Hepatocyte (in vitro differentiated cells): Measurements from ENCODE around the gene CELA3A. TPM values are rescaled to one million over a fixed set of nuclear protein-coding genes. Genes with fewer than 3 reads are reported as not detected.

ENCODE experiments used
- DNase-seq: peaks from one replicate; pipeline ENCODE4 v3.0.0-alpha.2; 2016; ENCODE audit warnings: low spot score
- H2AFZ ChIP-seq: fragments of 200-600 bp; sonication (generic); 2 replicates; pipeline ENCODE4 v1.6.0; 2016; ENCODE audit warnings: antibody characterized with exemption, mild to moderate bottlenecking
- H3K27ac ChIP-seq: fragments of 200-600 bp; sonication (generic); 2 replicates; pipeline ENCODE4 v1.5.1; 2016; ENCODE audit warnings: mild to moderate bottlenecking
- H3K27me3 ChIP-seq: fragments of 200-600 bp; sonication (generic); 2 replicates; pipeline ENCODE4 v1.6.1; 2016
- H3K36me3 ChIP-seq: fragments of 200-600 bp; sonication (generic); replicated peaks from 2 replicates; pipeline ENCODE4 v1.5.1; 2016; ENCODE audit warnings: low read depth; ENCODE audit not compliant: insufficient read depth
- H3K4me1 ChIP-seq: fragments of 200-600 bp; sonication (generic); 2 replicates; pipeline ENCODE4 v1.5.1; 2016; ENCODE audit warnings: mild to moderate bottlenecking, moderate library complexity; ENCODE audit not compliant: insufficient read depth
- H3K4me2 ChIP-seq: fragments of 200-600 bp; sonication (generic); 2 replicates; pipeline ENCODE4 v1.6.0; 2016
- H3K4me3 ChIP-seq: fragments of 200-600 bp; sonication (generic); 2 replicates; pipeline ENCODE4 v1.5.1; 2016; ENCODE audit warnings: mild to moderate bottlenecking
- H3K79me2 ChIP-seq: fragments of 200-600 bp; sonication (generic); 2 replicates; pipeline ENCODE4 v1.6.0; 2017; ENCODE audit warnings: mild to moderate bottlenecking
- H3K9me2 ChIP-seq: fragments of 200-600 bp; sonication (generic); replicated peaks from 2 replicates; pipeline ENCODE4 v1.6.0; 2017; ENCODE audit warnings: mild to moderate bottlenecking; ENCODE audit not compliant: insufficient read depth
- H3K9me3 ChIP-seq: fragments of 200-600 bp; sonication (generic); 2 replicates; pipeline ENCODE4 v1.5.1; 2016; ENCODE audit warnings: low read depth, mild to moderate bottlenecking
- H4K20me1 ChIP-seq: fragments of 200-600 bp; sonication (generic); 2 replicates; pipeline ENCODE4 v1.6.0; 2016; ENCODE audit warnings: mild to moderate bottlenecking; ENCODE audit not compliant: insufficient read depth, poor library complexity, severe bottlenecking
- EZH2 ChIP-seq: fragments of 200-600 bp; sonication (generic); IDR thresholded peaks from 2 replicates; pipeline ENCODE4 v1.6.1; 2016; ENCODE audit warnings: antibody characterized with exemption, mild to moderate bottlenecking, borderline replicate concordance
- EZH2phosphoT487 ChIP-seq: fragments of 200-600 bp; sonication (generic); IDR thresholded peaks from one replicate; pipeline ENCODE4 v1.6.1; 2018; ENCODE audit warnings: antibody characterized with exemption, mild to moderate bottlenecking, low read depth, moderate library complexity; ENCODE audit not compliant: unreplicated experiment, severe bottlenecking
- WGBS: methylation state at CpG from one replicate; pipeline ENCODE4 v1.1.6; 2016; ENCODE audit warnings: low lambda C conversion rate; ENCODE audit errors: missing lambda C conversion rate; 5-methylcytosine and 5-hydroxymethylcytosine counted together
- polyA plus RNA-seq: library from polyadenylated mRNA; unstranded; fragments of >200 nt; fragmentation: Nextera tagmentation; extraction: Ambion mirVana; gene quantifications from 2 replicates; pipeline ENCODE4 v1.2.1, GENCODE V29; 2016
- total RNA-seq: library from RNA; depleted of rRNA; stranded (reverse); fragments of >200 nt; gene quantifications from 2 replicates; pipeline ENCODE4 v1.2.3, GENCODE V29; 2014
- TF ChIP-seq, protein P1 (sequence below): fragments of 200-600 bp; sonication (generic); IDR thresholded peaks from 2 replicates; pipeline ENCODE4 v1.5.1; 2016; ENCODE audit warnings: antibody characterized with exemption, mild to moderate bottlenecking; ENCODE audit not compliant: poor library complexity

The CELA3A gene
- total and polyA plus RNA-seq, 2 experiments from 2014 or later: 0.68 to 2.2 TPM

- DNase-seq: no peak
- Histone ChIP-seq H4K20me1 (no peaks in the 10 kb centered on the region), H3K9me2 (no peaks in the 10 kb centered on the region), H3K79me2 (no peaks in the 10 kb centered on the region), H2AFZ (no peak overlapping the region), H3K4me1 (peaks cover 11% of the 10 kb centered on the region), H3K27ac (no peak overlapping the region), H3K9me3 (no peaks in the 10 kb centered on the region), H3K4me2 (no peak overlapping the region), H3K36me3 (no peaks in the 10 kb centered on the region), H3K4me3 (no peak overlapping the region), H3K27me3 (no peaks in the 10 kb centered on the region)
- TF ChIP-seq EZH2: no peak
- TF ChIP-seq, protein P1, sequence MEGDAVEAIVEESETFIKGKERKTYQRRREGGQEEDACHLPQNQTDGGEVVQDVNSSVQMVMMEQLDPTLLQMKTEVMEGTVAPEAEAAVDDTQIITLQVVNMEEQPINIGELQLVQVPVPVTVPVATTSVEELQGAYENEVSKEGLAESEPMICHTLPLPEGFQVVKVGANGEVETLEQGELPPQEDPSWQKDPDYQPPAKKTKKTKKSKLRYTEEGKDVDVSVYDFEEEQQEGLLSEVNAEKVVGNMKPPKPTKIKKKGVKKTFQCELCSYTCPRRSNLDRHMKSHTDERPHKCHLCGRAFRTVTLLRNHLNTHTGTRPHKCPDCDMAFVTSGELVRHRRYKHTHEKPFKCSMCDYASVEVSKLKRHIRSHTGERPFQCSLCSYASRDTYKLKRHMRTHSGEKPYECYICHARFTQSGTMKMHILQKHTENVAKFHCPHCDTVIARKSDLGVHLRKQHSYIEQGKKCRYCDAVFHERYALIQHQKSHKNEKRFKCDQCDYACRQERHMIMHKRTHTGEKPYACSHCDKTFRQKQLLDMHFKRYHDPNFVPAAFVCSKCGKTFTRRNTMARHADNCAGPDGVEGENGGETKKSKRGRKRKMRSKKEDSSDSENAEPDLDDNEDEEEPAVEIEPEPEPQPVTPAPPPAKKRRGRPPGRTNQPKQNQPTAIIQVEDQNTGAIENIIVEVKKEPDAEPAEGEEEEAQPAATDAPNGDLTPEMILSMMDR: no peak
- TF ChIP-seq EZH2phosphoT487: no peak
- 80% methylated on average over 3 of the region's 3 CpGs for WGBS
Observed at GRCh38 chr1:22044690-22045420, 43.4 kb downstream of the CELA3A start.

DNA sequence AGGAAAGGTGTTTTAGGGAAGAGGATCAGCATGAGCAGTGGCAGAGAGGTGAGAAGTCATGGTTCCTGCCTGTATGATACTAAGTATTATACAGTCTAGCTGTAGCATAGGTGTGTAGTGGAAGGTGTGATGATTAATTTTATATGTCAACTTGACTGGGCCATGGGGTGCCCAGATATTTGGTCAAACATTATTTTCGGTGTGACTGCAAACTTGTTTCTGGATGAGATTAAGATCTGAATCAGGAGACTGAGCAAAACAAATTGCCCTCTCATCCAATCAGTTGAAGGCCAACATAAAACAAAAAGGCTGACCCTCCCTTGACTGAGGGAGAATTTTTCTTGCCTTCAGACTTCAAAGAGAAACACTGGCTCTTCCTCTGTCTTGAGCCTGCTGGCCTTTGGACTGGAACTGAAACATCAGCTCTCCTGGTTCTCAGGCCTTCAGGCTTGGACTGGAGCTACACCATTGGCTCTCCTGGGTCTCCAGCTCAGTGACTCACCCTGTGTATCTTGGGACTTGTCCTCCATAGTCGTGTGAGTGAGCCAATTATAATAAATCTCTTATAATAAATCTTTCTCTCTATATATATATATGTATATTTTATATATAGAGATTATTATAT lies 44.3 kb downstream of the CELA3A start:
- Histone ChIP-seq H3K4me1 (peaks cover 11% of the 10 kb centered on the region), H2AFZ (no peak overlapping the region), H3K36me3 (no peaks in the 10 kb centered on the region), H3K27me3 (no peaks in the 10 kb centered on the region), H3K27ac (no peak overlapping the region), H3K4me3 (no peak overlapping the region), H3K9me2 (no peaks in the 10 kb centered on the region), H3K9me3 (no peaks in the 10 kb centered on the region), H3K79me2 (no peaks in the 10 kb centered on the region), H3K4me2 (no peak overlapping the region), H4K20me1 (no peaks in the 10 kb centered on the region)
- no peak for DNase-seq
- 70% methylated on average over 2 of the region's 2 CpGs for WGBS
- no peak for TF ChIP-seq EZH2phosphoT487
- TF ChIP-seq EZH2: no peak
- TF ChIP-seq, protein P1: no peak

- Histone ChIP-seq H4K20me1 (peaks cover 4% of the 10 kb centered on the region), H3K27me3 (no peaks in the 10 kb centered on the region), H3K4me1 (peaks cover 6% of the 10 kb centered on the region), H3K27ac (no peak overlapping the region), H2AFZ (no peak overlapping the region), H3K9me3 (no peaks in the 10 kb centered on the region), H3K36me3 (no peaks in the 10 kb centered on the region), H3K4me3 (no peak overlapping the region), H3K4me2 (no peak overlapping the region), H3K79me2 (peaks cover 8% of the 10 kb centered on the region), H3K9me2 (no peaks in the 10 kb centered on the region)
- TF ChIP-seq EZH2phosphoT487 (no peak), EZH2 (no peak)
- TF ChIP-seq, protein P1: no peak
- WGBS: 79% methylated on average over 8 of the region's 8 CpGs
- no peak for DNase-seq
Observed at GRCh38 chr1:22048351-22049192, 47.1 kb downstream of the CELA3A start.
